Astrocyte (in vitro differentiated cells and primary cell): ENCODE data around the gene IL17D. TPM values are rescaled to one million over a fixed set of nuclear protein-coding genes. Genes with fewer than 3 reads are reported as not detected.

ENCODE experiments used
- DNase-seq: peaks from one replicate; pipeline ENCODE4 v3.0.0-alpha.2; 2010; ENCODE audit warnings: low read depth
- FAIRE-seq: peaks from 2 replicates; lab custom pipeline; 2011; peaks lifted over from hg19 to GRCh38; lab: Jason Lieb, UNC
- H2AFZ ChIP-seq: 2 replicates; pipeline ENCODE4 v1.6.0; 2012; ENCODE audit warnings: low read depth, low read length, inconsistent platforms
- H3K27ac ChIP-seq: 2 replicates; pipeline ENCODE4 v1.5.1; 2011; ENCODE audit warnings: low read depth, low read length, inconsistent platforms
- H3K27me3 ChIP-seq: 2 replicates; pipeline ENCODE4 v1.6.0; 2011; ENCODE audit warnings: low read length, inconsistent platforms; ENCODE audit not compliant: insufficient read depth
- H3K36me3 ChIP-seq: 2 replicates; pipeline ENCODE4 v1.5.1; 2011; ENCODE audit warnings: low read length, inconsistent platforms; ENCODE audit not compliant: insufficient read depth
- H3K4me1 ChIP-seq: 2 replicates; pipeline ENCODE4 v1.5.1; 2011; ENCODE audit warnings: low read length, inconsistent platforms; ENCODE audit not compliant: insufficient read depth
- H3K4me2 ChIP-seq: 2 replicates; pipeline ENCODE4 v1.6.0; 2012; ENCODE audit warnings: low read length, inconsistent platforms
- H3K4me3 ChIP-seq: 2 replicates; pipeline ENCODE4 v1.5.1; 2011; ENCODE audit warnings: low read depth, mild to moderate bottlenecking, low read length, inconsistent platforms; ENCODE audit not compliant: insufficient read depth
- H3K79me2 ChIP-seq: 2 replicates; pipeline ENCODE4 v1.6.0; 2012; ENCODE audit warnings: mild to moderate bottlenecking, low read length, inconsistent platforms; ENCODE audit not compliant: insufficient read depth
- H3K9ac ChIP-seq: 2 replicates; pipeline ENCODE4 v1.6.0; 2012; ENCODE audit warnings: mild to moderate bottlenecking, low read length, inconsistent platforms
- H3K9me3 ChIP-seq: 2 replicates; pipeline ENCODE4 v1.5.1; 2012; ENCODE audit warnings: low read depth, mild to moderate bottlenecking, low read length, inconsistent platforms; ENCODE audit not compliant: insufficient read depth
- H4K20me1 ChIP-seq: 2 replicates; pipeline ENCODE4 v1.6.0; 2012; ENCODE audit warnings: low read length, inconsistent platforms; ENCODE audit not compliant: insufficient read depth
- H3K27ac Mint-ChIP-seq: one replicate; pipeline ENCODE4 v1.8.0; 2021; ENCODE audit warnings: mild to moderate bottlenecking, mixed read lengths; ENCODE audit not compliant: unreplicated experiment
- H3K27me3 Mint-ChIP-seq: one replicate; pipeline ENCODE4 v1.8.0; 2021; ENCODE audit warnings: low read depth, mixed read lengths; ENCODE audit not compliant: unreplicated experiment
- H3K36me3 Mint-ChIP-seq: one replicate; pipeline ENCODE4 v1.8.0; 2021; ENCODE audit warnings: low read depth, mixed read lengths; ENCODE audit not compliant: unreplicated experiment
- H3K4me1 Mint-ChIP-seq: one replicate; pipeline ENCODE4 v1.8.0; 2021; ENCODE audit warnings: low read depth, mixed read lengths; ENCODE audit not compliant: unreplicated experiment
- H3K4me3 Mint-ChIP-seq: one replicate; pipeline ENCODE4 v1.8.0; 2021; ENCODE audit warnings: mild to moderate bottlenecking, moderate library complexity, mixed read lengths; ENCODE audit not compliant: unreplicated experiment
- H3K9me3 Mint-ChIP-seq: one replicate; pipeline ENCODE4 v1.8.0; 2021; ENCODE audit warnings: mild to moderate bottlenecking, mixed read lengths; ENCODE audit not compliant: unreplicated experiment
- CTCF ChIP-seq: IDR thresholded peaks from 2 replicates; pipeline ENCODE4 v1.5.1; 2011; ENCODE audit warnings: low read depth, mild to moderate bottlenecking, inconsistent platforms, low read length, moderate library complexity; ENCODE audit not compliant: insufficient read depth
- EZH2 ChIP-seq: IDR thresholded peaks from 2 replicates; pipeline ENCODE4 v1.6.1; 2012; ENCODE audit warnings: mild to moderate bottlenecking, low read length, inconsistent platforms; ENCODE audit not compliant: insufficient read depth
- total RNA-seq: library from RNA; stranded (reverse); gene quantifications from 2 replicates; pipeline ENCODE4 v1.2.1, GENCODE V29; 2021

IL17D gene
- total RNA-seq, 1 donor from 2014 or later = 1.9 TPM

GRCh38 chr13:20721454-20722357, 18.2 kb downstream of the IL17D start:
- H3K9ac ChIP-seq = peak overlapping the region; percentile 33
- no peak for FAIRE-seq
- DNase-seq = peak; percentile 49

GRCh38 chr13:20727856-20728255, 24.4 kb downstream of the IL17D start:
- Histone ChIP-seq H3K79me2 (no peaks in the 10 kb centered on the region), H2AFZ (no peak overlapping the region), H3K9me3 (no peaks in the 10 kb centered on the region), H3K27ac (no peak overlapping the region), H3K9ac (no peak overlapping the region), H3K4me3 (no peak overlapping the region), H4K20me1 (no peaks in the 10 kb centered on the region), H3K36me3 (no peaks in the 10 kb centered on the region), H3K4me2 (no peak overlapping the region), H3K4me1 (no peaks in the 10 kb centered on the region), H3K27me3 (no peaks in the 10 kb centered on the region)
- no peak for TF ChIP-seq CTCF
- no peak for TF ChIP-seq EZH2
- H3K9me3 Mint-ChIP-seq = peaks cover 4% of the 10 kb centered on the region
- H3K27ac Mint-ChIP-seq = peak overlapping the region; percentile 72
- peaks cover 6% of the 10 kb centered on the region for H3K27me3 Mint-ChIP-seq
- FAIRE-seq (no peak), DNase-seq (no peak)
- peaks cover under 1% of the 10 kb centered on the region for H3K36me3 Mint-ChIP-seq
- H3K4me1 Mint-ChIP-seq = no peaks in the 10 kb centered on the region
- H3K4me3 Mint-ChIP-seq = no peak overlapping the region

More at GRCh38 chr13:20721454-20722357, 18.2 kb downstream of the IL17D start:
- Mint-ChIP-seq H3K9me3 (no peaks in the 10 kb centered on the region), H3K36me3 (peaks cover 1% of the 10 kb centered on the region), H3K27me3 (peaks cover 18% of the 10 kb centered on the region), H3K27ac (no peak overlapping the region), H3K4me1 (no peaks in the 10 kb centered on the region), H3K4me3 (peak overlapping the region; percentile 34)
- Histone ChIP-seq H3K79me2 (no peaks in the 10 kb centered on the region), H3K4me1 (peaks cover 10% of the 10 kb centered on the region), H3K27ac (no peak overlapping the region), H3K36me3 (no peaks in the 10 kb centered on the region), H2AFZ (peak overlapping the region; percentile 89), H3K9me3 (no peaks in the 10 kb centered on the region), H3K27me3 (peaks cover 3% of the 10 kb centered on the region), H3K4me3 (peak overlapping the region; percentile 39), H4K20me1 (no peaks in the 10 kb centered on the region), H3K4me2 (peak overlapping the region; percentile 87)
- TF ChIP-seq EZH2 (no peak), CTCF (no peak)
